ENCODE data around the gene CCDC192.
"Not testable (repeated sequence)": the region's sequence is repeated elsewhere in the genome, so short reads cannot be mapped to it uniquely, and the experiment has no call there.

The CCDC192 gene

GRCh38 chr5:127813633-127814587 is 110.7 kb downstream of the CCDC192 start:
- DNase-seq: no peak

DNA sequence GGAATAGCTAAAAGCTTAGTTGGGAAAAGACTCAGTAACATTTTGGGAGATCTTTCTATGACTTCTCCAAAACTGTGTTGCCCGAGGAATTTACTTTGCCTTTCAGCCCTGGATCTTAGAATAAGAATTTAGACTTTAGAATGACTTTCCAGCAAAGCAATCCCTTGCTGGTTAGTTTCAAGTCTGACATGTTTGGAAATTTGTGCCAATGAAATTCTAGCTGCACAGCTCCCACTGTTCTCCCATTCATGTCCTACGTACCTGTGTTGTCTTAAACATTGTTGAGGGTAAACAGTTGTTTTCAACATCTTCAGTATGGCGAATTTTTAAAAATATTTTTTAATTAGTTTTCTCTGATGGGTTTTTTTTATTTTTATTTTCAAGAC is 111.4 kb downstream of the CCDC192 start:
- DNase-seq: no peak

- DNase-seq: no peak
Measured at GRCh38 chr5:127820910-127821553, 117.8 kb downstream of the CCDC192 start.

DNA sequence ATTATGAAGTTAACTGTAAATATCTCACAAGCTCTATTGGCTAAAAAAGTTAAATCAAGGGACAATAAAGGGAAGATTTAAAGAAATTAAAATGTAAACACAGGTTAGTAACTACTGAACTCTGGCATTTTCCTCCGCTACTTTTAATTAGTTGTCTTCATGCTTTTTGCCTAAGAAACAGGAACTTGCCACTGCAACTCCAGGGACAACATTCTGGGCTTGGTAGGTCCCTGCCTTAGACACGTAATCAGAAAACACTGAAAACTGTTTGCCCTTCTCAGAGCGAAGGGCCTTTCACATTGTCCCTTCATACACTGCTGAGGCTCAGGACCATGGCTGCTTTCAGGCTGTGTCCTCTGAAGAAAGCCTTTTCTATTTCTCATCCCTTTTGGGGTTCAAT is 118.7 kb downstream of the CCDC192 start:
- no peak for DNase-seq

DNA sequence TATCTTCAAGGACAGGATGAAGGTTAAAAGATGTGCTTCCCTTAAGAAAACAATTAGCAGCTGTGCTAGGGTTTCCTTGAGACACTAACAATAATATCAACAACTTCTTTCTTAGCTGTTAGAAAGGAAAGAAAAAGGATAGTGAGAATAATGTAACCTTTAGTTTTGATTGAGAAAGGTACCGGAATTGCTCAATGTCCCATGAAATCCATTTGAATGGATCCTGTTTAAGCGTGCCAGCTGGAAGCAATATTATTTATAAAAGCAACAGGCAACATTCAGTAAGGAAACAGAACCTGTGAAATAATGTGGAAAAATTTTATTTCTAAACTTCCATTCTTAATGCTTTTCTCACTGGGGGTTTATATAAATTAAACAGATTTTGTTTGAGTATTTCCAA is 120.9 kb downstream of the CCDC192 start:
- no peak for DNase-seq

DNA sequence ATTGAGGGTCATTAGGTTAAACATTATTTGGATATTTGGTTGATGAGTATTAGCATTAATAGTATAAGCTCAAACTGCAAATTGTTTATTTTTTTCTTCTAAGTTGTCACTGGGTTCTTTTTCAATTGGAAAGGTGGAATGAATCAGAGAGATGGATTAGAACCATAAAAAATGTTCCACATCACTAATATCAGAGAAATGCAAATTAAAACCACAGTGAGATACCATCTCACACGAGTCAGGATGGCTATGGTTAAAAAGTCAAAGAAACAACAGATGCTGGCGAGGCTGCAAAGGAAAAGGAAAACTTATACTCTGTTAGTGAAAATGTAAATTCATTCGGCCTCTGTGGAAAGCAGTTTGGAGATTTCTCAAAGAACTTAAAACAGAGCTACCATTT is 122.8 kb downstream of the CCDC192 start:
- no peak for DNase-seq

DNA sequence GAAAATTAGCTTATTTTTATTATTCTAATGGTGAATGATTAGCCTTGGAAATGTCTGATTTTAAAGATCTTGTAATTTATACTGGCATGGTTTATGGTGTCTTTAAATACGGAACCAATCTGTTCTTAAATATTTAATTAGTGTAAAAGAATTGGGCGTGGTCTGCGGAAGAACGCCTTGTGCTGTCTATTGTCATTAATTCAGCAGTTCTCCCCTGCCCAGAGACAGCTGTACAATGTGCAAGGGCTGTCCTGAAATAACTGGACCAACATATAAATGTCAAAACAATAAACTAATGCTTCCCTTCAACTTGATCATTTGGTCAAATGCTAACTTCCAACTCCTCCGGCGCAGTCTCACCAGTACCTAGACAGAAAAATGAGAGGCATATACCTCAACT is 124.3 kb downstream of the CCDC192 start:
- DNase-seq: no peak

GRCh38 chr5:127830157-127830556 is 127.0 kb downstream of the CCDC192 start:
- no peak for DNase-seq

GRCh38 chr5:127830829-127831598 is 127.8 kb downstream of the CCDC192 start:
- DNase-seq: no peak

DNA sequence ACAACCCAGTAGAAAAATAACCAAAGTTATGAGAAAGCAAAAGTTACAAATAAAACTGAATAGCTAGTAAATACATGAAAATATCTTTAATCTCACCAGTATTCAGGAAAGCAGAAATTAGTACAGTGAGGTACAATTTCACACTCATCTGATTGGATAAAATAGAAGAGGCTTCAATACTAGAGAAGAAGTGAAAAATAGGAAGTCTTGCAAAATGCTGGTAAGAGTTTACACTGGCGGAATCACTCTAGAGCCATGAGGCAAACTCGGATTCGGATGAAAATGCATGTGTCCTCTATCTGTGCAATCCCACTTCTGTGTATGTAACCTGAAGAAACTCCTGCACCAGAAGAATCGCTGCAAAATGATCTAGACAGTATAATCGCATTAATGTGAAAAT is 128.9 kb downstream of the CCDC192 start:
- no peak for DNase-seq

DNA sequence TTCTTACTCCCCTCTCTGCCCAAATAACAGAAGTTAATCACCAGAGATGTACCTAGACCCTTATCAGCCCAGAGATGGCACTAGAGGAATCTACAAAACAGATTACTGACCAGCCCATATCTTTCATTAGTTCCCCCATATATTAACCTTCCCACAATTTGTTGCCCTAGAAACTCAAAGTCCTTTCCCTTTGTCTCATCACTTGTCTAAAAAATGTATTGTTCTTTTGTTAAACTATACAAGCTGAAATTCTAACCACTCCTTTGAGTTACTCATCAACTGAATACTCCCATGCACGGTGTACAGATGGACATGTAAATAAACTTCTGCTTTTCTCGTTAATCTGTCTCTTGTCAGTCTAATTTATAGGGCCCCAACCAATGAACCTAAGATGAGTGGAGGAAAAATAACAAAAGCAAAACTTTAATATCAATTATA is 130.9 kb downstream of the CCDC192 start:
- DNase-seq: no peak

- no peak for DNase-seq
Measured at GRCh38 chr5:127834554-127834953, 131.4 kb downstream of the CCDC192 start.

- DNase-seq: no peak
Measured at GRCh38 chr5:127838661-127839060, 135.5 kb downstream of the CCDC192 start.

DNA sequence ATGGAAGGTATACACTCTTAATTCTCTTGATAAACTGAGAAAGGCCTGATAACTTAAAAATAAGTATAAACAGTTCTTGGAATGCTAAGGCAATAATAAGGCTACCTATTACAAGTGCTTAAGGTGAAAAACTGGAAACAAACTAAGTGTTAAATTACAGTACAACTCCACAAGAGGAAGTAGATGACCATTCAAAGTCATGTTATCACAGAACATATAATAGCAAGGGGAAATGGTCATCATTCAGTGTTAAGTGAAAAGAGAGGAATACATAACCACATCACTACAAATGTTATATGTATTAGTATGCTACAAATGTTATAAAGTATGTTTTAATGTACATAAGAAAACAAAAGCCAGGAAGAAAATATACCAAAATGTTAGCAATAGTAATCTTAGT is 135.9 kb downstream of the CCDC192 start:
- DNase-seq: no peak

DNA sequence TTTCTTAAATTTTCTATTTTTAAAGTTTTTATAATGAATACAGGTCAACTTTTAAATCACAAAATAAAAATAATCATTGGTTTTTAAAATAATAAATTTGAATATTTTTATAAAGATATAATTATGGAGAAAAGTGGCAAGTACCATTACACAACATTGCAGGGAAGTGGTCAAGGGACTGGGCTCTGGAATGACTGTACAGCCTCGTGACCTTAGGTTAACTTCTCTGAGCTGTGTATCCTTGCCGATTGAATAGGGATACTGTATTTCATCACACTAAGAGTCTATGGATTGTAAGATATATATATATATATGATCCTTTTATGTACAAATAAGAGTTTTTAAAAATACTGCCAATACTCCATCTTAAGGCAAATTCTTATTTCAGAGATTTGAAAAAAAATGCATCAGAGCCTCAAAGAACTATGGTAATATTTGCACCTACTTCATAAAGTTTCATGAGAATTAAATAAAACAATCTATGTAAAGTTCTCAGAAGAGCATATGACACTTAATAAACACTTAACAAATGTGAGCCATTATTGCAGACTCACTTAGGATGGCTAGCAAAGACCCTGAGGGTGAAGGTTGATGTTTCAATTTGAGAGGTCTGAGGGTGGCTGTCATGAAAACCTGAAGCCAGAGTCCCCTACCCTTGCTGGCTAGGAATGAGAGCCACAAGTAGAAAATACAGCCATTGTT is 136.5 kb downstream of the CCDC192 start:
- DNase-seq: no peak

DNA sequence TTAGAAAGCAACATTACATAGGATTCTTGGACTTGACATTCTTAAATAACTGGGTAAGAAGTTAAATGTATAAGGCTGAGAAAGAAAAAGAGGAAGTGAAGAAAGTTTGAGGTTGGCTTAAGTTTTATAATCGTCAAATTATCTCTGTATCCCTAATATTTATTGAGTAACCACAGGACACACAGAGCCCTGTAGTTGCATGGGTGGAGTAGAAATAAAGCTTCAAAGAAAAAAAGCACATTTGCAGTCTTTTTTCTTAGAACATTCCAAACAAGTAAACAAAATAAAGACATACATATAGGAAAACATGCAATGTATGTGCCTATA is 137.0 kb downstream of the CCDC192 start:
- DNase-seq: no peak

- no peak for DNase-seq
Measured at GRCh38 chr5:127840809-127841208, 137.6 kb downstream of the CCDC192 start.

- no peak for DNase-seq
Measured at GRCh38 chr5:127844581-127845021, 141.4 kb downstream of the CCDC192 start.

DNA sequence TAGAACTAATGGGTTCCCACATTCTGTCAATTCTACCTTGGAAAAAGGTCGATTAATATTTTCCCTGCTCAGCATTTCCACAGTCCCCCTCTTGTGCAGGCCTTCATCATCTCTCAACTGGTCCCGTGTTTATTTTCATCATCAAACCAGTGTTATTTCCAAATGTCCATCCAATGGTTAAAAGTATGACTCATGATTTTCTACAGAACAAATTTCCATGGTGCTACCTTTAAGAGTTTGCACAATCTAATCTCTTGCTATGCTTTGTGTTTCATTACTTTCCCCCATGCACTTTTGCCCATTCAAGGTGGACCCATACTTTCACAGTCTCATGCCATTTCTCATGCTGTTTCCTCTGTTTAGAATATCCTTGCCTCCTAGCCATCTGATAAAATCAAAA is 143.7 kb downstream of the CCDC192 start:
- DNase-seq: no peak

DNA sequence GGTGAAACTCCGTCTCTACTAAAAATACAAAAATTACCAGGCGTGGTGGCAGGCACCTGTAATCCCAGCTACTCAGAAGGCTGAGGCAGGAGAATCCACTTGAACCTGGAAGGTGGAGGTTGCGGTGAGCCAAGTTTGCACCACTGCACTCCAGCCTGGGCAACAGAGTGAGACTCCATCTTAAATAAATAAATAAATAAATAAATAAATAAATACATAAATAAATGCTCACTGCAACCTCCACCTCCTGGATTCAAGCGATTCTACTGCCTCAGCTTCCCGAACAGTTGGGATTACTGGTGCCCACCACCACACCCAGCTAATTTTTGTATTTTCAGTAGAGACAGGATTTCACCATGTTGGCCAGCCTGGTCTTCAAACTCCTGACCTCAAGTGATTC is 144.4 kb downstream of the CCDC192 start:
- DNase-seq: not testable (repeated sequence)

DNA sequence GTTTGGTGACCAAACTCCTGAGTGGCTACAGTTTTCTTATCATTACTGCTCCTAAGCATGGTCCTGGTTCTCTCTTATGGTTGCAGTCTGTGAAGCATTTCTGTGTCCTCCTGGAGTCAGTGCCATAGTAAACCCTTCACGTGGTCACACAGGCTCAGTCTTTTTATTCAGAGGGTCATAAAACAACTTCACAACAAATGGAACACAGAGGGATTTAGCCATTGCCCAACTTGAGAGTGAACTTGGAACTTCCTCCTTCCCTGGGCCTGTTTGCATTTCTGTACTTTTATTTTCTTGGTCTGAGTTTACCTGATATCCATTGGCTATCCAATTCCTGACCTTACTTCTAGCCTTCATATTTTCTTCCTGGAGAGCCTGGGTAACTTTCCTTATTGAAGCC is 144.9 kb downstream of the CCDC192 start:
- no peak for DNase-seq

- no peak for DNase-seq
Measured at GRCh38 chr5:127849408-127849807, 146.2 kb downstream of the CCDC192 start.

DNA sequence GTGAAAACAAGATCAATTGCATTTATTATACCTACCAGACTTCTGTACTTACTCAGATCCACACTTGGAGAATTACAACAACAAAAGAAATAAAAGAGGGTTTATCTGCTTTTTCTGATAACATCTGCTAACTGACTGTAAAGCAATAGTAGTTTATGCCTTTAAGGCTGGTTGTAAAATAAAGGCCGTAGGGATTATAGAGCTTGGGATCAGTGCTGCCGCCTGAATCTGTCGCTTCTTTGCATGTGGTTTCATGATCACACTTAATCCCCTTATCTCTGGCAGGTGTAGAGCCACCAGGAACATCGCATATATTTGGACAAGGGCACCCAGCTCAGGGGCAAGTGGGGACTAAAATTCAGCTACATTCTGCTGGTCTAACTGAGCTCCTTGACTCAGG is 146.7 kb downstream of the CCDC192 start:
- DNase-seq: no peak
